BJ (cell line): ENCODE data around the gene WBP4. TPM values are rescaled to one million over a fixed set of nuclear protein-coding genes. Genes with fewer than 3 reads are reported as not detected.
"Not testable (repeated sequence)": the region's sequence is repeated elsewhere in the genome, so short reads cannot be mapped to it uniquely, and the experiment has no call there.

Source experiments
- CTCF ChIA-PET: fragments of 350-600 bp; formaldehyde crosslinking; extraction: SDS; loops from one replicate; lab custom pipeline; 2021; ENCODE audit warnings: antibody characterized with exemption, inconsistent platforms; lab: Yijun Ruan, JAX
- POLR2A ChIA-PET: fragments of 300-600 bp; sonication (Branson Sonifier 250); formaldehyde crosslinking; extraction: SDS; loops from one replicate; lab custom pipeline; 2021; ENCODE audit warnings: antibody characterized with exemption; lab: Charles Lee
- DNase-seq: peaks from one replicate; pipeline ENCODE4 v3.0.0-alpha.2; 2011; ENCODE audit warnings: low read depth
- H3K27me3 ChIP-seq: 2 replicates; pipeline ENCODE4 v1.6.0; 2011; ENCODE audit warnings: low read length; ENCODE audit not compliant: control insufficient read depth, insufficient read depth
- H3K36me3 ChIP-seq: 2 replicates; pipeline ENCODE4 v1.5.1; 2011; ENCODE audit warnings: low read length; ENCODE audit not compliant: control insufficient read depth, insufficient read depth
- H3K4me3 ChIP-seq: 2 replicates; pipeline ENCODE4 v1.5.1; 2011; ENCODE audit warnings: low read depth, mild to moderate bottlenecking, control low read depth, low read length
- polyA plus RNA-seq: library from polyadenylated mRNA; depleted of rRNA; stranded (reverse); fragments of >200 nt; gene quantifications from 2 replicates; pipeline ENCODE4 v1.2.3, GENCODE V29; 2011
- TF ChIP-seq, protein P1 (sequence below): IDR thresholded peaks from 2 replicates; pipeline ENCODE4 v1.5.1; 2011; ENCODE audit warnings: low read depth, mild to moderate bottlenecking, control low read depth, inconsistent platforms, low read length, moderate library complexity; ENCODE audit not compliant: insufficient read depth

WBP4 gene
- polyA plus RNA-seq, 1 experiment: 4.9 TPM

DNA sequence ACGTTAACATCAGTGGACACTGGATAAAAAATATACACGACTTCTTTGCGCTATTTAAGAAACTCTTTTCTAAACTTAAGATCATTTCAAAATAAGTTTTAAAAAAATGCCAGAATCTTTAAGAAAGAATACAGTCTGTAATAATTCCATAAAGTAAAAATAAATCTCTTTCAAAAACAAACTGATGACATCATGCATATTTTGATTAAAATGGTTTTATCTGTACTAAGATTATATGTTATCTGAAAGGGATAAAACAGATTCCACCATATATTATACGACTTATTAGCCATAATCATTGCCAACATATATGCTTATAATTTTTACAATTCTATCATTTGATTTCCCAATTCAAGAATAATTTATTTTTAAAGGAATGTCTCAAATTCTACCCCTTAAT, 26.9 kb upstream of the WBP4 start:
- no peaks in the 10 kb centered on the region for H3K27me3 ChIP-seq
- no peak for DNase-seq
- no peak overlapping the region for H3K4me3 ChIP-seq
- ChIA-PET CTCF (no interaction called here), POLR2A (no interaction called here)
- TF ChIP-seq, protein P1, sequence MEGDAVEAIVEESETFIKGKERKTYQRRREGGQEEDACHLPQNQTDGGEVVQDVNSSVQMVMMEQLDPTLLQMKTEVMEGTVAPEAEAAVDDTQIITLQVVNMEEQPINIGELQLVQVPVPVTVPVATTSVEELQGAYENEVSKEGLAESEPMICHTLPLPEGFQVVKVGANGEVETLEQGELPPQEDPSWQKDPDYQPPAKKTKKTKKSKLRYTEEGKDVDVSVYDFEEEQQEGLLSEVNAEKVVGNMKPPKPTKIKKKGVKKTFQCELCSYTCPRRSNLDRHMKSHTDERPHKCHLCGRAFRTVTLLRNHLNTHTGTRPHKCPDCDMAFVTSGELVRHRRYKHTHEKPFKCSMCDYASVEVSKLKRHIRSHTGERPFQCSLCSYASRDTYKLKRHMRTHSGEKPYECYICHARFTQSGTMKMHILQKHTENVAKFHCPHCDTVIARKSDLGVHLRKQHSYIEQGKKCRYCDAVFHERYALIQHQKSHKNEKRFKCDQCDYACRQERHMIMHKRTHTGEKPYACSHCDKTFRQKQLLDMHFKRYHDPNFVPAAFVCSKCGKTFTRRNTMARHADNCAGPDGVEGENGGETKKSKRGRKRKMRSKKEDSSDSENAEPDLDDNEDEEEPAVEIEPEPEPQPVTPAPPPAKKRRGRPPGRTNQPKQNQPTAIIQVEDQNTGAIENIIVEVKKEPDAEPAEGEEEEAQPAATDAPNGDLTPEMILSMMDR: no peak
- H3K36me3 ChIP-seq: no peaks in the 10 kb centered on the region; the same call in 1 of the 2 replicates

DNA sequence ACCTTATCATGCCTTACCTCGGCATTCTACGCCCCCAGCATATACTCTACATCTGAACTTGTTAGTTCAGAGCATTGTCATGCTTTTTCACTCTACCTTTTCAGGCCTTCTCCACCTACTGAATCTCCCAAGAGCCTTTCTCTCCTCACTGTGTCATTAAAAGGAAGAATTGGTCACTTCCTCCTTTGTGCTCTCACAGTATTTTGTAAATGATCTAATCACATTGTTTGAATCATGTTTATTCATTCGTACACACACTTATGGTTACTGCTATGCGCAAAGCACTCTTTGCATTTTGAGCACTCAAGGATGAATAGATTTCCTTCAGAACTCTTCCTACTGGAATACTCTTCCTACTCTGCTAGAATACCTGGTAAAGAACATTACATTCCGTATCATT, 26.4 kb upstream of the WBP4 start:
- CTCF ChIA-PET: no interaction called here
- no peak for DNase-seq
- TF ChIP-seq, protein P1: no peak
- Histone ChIP-seq H3K4me3 (no peak overlapping the region), H3K36me3 (no peaks in the 10 kb centered on the region; the same call in 1 of the 2 replicates), H3K27me3 (no peaks in the 10 kb centered on the region)
- POLR2A ChIA-PET: no interaction called here

DNA sequence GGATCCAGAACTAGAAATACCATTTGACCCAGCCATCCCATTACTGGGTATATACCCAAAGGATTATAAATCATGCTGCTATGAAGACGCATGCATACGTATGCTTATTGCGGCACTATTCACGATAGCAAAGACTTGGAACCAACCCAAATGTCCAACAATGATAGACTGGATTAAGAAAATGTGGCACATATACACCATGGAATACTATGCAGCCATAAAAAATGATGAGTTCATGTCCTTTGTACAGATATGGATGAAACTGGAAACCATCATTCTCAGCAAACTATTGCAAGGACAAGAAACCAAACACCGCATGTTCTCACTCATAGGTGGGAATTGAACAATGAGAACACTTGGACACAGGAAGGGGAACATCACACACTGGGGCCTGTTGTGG, 24.8 kb upstream of the WBP4 start:
- CTCF ChIA-PET, POLR2A ChIA-PET, DNase-seq: not testable (repeated sequence)

DNA sequence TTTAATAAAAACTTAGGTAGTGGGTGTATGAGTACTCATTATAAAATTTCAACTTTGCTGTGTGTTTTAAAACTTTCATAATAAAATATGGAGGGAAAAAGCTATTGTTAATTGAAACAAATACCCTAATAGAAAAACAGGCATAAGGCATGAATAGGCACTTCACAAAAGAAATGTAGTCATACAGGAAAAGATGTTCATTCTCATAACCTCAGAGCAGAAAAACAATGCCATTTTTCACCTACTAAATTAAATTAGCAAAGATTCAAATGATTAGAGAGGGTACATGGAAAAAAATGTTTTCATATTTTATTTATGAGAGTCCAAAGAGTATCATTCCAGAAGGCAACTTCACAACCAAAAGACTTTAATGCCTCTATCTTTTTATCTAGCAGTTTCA, 21.6 kb upstream of the WBP4 start:
- no peaks in the 10 kb centered on the region for H3K36me3 ChIP-seq
- CTCF ChIA-PET: interaction anchor here (1.5 kb wide), 1 partner anchor 12 kb away, joined by 6 read pairs; no protein-coding TSS in a partner anchor

More for the DNA sequence above, 24.8 kb upstream of the WBP4 start:
- H3K27me3 ChIP-seq, H3K36me3 ChIP-seq, H3K4me3 ChIP-seq: not testable (repeated sequence)

DNA sequence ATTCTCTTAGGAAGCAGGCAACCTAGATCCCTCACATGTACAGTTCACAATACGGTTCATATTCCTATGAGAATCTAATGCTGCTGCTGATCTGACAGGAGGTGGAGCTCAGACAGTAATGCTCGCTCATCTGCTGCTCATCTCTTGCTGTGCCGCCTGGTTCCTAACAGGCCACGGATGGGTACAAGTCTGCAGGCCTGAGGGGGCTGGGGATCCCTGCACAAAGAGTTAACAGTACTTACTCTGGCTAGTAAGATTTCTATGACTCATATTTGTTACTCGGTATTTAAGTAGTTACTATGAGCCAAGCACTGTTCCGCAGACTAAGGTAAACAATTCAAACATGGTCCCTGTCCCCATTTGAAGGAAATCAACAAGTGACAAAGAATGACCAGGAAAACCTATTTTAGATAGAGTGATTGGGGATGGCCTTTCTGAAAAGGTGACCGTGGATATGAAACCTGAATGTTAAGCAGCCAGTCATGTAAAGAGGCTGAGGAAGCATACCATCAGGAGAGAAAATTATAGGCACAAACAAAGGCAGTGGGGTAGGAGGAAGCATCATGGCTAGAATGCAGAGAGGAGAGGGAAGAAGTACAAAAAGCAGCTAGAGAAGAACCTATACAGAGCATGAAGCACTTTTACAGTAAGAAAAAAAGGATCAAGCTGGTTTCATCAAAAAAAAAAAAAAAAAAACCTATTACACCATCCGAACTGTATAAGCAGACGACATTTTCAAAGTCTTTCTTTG, 20.6 kb upstream of the WBP4 start:
- CTCF ChIA-PET: no interaction called here
- POLR2A ChIA-PET: no interaction called here
- TF ChIP-seq, protein P1: no peak

More for the DNA sequence above, 21.6 kb upstream of the WBP4 start:
- no peak overlapping the region for H3K4me3 ChIP-seq
- POLR2A ChIA-PET: no interaction called here
- no peak for DNase-seq
- TF ChIP-seq, protein P1: no peak
- H3K27me3 ChIP-seq: no peaks in the 10 kb centered on the region

DNA sequence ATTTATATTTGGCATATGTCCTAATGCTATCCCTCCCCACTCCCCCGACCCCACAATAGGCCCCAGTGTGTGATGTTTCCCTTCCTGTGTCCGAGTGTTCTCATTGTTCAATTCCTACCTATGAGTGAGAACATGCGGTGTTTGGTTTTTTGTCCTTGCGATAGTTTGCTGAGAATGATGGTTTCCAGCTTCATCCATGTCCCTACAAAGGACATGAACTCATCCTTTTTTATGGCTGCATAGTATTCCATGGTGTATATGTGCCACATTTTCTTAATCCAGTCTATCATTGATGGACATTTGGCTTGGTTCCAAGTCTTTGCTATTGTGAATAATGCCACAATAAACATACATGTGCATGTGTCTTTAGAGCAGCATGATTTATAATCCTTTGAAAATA, 18.9 kb upstream of the WBP4 start:
- H3K27me3 ChIP-seq, H3K36me3 ChIP-seq, POLR2A ChIA-PET, DNase-seq, H3K4me3 ChIP-seq, CTCF ChIA-PET: not testable (repeated sequence)

More for the DNA sequence above, 20.6 kb upstream of the WBP4 start:
- no peaks in the 10 kb centered on the region for H3K36me3 ChIP-seq
- H3K27me3 ChIP-seq: no peaks in the 10 kb centered on the region
- no peak overlapping the region for H3K4me3 ChIP-seq
- DNase-seq: no peak
